PFSK-1 (cell line): ENCODE data around the gene ARL10.

Source experiments
- FOXP2 ChIP-seq: optimal IDR thresholded peaks from 2 replicates; pipeline ENCODE3; 2011; ENCODE audit warnings: borderline replicate concordance, control low read depth, inconsistent platforms; ENCODE audit not compliant: insufficient read depth; ENCODE audit errors: extremely low read length, extremely low read depth
- POLR2AphosphoS5 ChIP-seq: IDR thresholded peaks from 2 replicates; pipeline ENCODE4 v1.6.1; 2012; ENCODE audit warnings: low read depth, mild to moderate bottlenecking, control low read depth, low read length, moderate library complexity
- SIN3A ChIP-seq: IDR thresholded peaks from 2 replicates; pipeline ENCODE4 v1.6.1; 2012; ENCODE audit warnings: mild to moderate bottlenecking, low read length, moderate library complexity, borderline replicate concordance; ENCODE audit not compliant: insufficient read depth
- TAF1 ChIP-seq: IDR thresholded peaks from 2 replicates; pipeline ENCODE4 v1.6.1; 2012; ENCODE audit warnings: low read length, control low read depth, borderline replicate concordance; ENCODE audit not compliant: insufficient read depth
- TF ChIP-seq, protein P1 (sequence below), 2 experiments: IDR thresholded peaks; 2 replicates each; pipeline versions ENCODE4 v1.6.1 to v1.8.0; 2011 to 2012; ENCODE audit warnings: low read depth in 2 of 2, low read length in 2 of 2, control low read depth in 1 of 2, inconsistent platforms in 1 of 2, mild to moderate bottlenecking in 1 of 2, moderate library complexity in 1 of 2; ENCODE audit not compliant: insufficient read depth in 1 of 2

Gene ARL10

DNA sequence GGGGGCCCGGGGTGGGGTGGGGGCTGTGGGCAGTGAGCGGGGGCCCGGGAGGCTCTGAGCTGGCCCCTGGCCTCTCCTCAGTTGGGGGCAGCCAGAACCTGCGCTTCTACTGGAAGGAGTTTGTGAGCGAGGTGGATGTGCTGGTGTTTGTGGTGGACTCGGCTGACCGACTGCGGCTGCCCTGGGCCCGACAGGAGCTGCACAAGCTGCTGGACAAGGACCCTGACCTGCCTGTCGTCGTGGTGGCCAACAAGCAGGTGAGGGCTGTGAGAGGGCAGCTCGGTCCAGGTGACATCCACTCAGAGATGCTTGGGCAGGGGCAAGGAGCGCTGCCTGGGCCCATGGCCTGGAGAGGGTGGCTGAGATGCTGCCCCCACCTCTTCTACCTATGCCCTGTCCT lies 3.4 kb downstream of the ARL10 start:
- no peak for TF ChIP-seq POLR2AphosphoS5
- TF ChIP-seq, protein P1, sequence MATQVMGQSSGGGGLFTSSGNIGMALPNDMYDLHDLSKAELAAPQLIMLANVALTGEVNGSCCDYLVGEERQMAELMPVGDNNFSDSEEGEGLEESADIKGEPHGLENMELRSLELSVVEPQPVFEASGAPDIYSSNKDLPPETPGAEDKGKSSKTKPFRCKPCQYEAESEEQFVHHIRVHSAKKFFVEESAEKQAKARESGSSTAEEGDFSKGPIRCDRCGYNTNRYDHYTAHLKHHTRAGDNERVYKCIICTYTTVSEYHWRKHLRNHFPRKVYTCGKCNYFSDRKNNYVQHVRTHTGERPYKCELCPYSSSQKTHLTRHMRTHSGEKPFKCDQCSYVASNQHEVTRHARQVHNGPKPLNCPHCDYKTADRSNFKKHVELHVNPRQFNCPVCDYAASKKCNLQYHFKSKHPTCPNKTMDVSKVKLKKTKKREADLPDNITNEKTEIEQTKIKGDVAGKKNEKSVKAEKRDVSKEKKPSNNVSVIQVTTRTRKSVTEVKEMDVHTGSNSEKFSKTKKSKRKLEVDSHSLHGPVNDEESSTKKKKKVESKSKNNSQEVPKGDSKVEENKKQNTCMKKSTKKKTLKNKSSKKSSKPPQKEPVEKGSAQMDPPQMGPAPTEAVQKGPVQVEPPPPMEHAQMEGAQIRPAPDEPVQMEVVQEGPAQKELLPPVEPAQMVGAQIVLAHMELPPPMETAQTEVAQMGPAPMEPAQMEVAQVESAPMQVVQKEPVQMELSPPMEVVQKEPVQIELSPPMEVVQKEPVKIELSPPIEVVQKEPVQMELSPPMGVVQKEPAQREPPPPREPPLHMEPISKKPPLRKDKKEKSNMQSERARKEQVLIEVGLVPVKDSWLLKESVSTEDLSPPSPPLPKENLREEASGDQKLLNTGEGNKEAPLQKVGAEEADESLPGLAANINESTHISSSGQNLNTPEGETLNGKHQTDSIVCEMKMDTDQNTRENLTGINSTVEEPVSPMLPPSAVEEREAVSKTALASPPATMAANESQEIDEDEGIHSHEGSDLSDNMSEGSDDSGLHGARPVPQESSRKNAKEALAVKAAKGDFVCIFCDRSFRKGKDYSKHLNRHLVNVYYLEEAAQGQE (IDR thresholded peaks at IDR 0.05; ENCODE audit: insufficient read depth in 1 of 2, low read depth in 2 of 2, low read length in 2 of 2) = no peak
- no peak for TF ChIP-seq SIN3A
- TF ChIP-seq TAF1 = no peak
- no peak for TF ChIP-seq FOXP2

DNA sequence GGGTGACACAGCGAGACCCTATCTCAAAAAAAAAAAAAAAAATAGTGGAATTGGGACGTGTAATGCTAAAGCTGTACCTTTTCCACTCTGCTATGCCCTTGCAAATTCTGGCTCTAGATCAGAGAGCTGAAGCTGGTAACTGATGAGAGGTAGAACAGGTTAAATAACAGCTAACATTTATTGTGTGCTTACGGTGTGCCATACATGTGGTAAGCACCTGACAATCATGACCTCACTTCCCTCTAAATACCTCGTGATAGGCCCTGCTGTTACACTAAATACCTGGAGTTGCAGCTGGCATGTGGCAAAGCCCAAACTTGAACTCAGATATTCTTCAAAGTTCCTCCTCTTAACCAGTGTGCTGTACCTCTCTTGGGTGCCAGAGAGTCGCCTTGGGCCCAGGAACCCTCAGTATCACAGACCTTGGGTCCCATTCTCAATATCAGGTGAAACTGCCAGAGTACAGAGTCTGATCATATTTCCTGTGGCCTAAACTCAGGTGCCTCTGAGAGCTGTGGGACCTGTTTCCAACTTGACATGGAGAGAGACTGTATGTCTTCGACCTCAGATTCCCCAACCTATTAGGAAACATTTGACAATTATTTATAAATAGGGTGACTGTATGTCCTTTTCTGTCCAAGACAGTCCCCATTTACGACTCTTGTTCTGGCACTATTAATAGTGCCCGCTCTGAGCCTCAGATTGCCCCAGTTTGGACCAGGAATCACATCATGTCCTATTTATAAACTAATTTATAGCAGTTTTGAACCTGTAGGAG lies 4.8 kb downstream of the ARL10 start:
- TF ChIP-seq SIN3A = no peak

DNA sequence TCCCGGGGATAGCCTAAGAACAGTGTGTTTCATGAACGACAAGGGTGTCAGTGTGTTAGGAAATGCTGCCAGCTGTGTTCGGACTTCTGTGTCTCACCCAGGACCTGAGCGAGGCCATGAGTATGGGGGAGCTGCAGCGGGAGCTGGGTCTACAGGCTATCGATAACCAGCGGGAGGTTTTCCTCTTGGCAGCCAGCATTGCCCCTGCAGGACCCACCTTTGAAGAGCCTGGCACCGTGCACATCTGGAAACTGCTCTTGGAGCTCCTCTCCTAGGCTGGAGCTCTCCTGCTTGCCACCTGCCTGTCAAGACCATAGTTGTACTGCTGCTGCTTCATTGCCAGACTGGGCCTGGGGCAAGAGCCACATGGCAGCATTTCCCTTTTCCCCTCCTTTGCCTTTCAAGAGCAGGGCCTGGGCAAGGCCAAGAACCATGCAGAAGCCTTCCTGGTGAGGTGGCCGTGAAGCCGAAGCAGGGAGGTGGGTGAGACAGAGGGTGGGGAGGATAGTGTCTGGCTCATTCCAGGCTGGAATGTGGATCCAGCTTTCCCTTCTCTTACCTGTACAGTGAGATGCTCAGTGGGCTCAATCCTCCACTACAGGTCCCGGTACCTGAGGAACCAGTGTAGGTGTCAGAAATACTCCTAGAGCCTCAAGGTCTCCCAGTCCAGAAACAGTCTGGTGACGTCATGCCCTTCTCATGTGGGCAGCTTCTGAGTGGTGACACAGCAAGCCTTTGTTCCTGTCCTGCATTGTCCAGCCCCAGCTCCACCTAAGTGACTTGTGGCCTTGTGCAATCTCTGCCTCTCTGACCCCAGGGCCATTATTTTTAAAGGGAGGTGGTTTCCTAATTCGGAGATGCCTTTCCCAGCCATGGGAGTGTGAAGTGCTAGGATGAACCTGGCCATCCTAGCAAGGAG lies 6.6 kb downstream of the ARL10 start:
- TF ChIP-seq SIN3A = no peak
- TF ChIP-seq TAF1 = no peak
- TF ChIP-seq FOXP2 = no peak
- TF ChIP-seq, protein P1 (IDR thresholded peaks at IDR 0.05; ENCODE audit: insufficient read depth in 1 of 2, low read depth in 2 of 2, low read length in 2 of 2) = no peak
- TF ChIP-seq POLR2AphosphoS5 = no peak

DNA sequence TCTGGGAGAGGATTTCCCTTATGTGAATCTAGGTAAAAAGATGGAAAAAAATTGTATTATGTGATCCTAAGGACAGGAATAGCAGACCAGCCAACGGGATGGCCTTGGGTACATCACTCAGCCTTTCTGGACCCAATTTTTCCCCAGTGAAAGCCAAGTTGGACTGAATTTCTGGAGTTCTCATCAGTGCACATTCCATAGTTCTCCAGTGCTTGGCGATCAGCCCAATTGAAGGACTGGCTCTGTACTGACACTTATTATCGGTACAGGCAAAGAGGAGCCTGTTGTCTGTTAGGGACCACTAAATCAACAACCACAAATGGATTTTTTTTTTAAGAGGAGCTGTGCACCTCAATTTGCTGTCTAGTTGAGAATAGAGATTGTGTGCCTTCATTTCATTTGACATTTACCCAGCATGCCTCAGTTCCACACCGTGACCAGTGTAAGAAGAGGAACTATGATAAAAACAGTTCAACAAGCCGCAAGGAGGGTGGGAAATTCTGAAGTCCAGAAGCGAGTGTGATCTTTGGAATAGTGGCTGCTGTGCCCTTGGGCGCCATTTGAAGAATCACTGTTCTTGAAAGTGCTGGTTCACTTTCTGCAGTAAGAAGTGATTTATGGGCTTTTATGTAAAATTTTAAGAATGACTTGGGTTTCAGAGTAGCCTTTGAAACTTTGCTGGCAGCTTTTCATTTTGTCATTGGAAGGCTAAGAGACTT lies 8.0 kb downstream of the ARL10 start:
- TF ChIP-seq SIN3A = no peak
- TF ChIP-seq, protein P1 (IDR thresholded peaks at IDR 0.05; ENCODE audit: insufficient read depth in 1 of 2, low read depth in 2 of 2, low read length in 2 of 2) = no peak
- no peak for TF ChIP-seq FOXP2
- TF ChIP-seq POLR2AphosphoS5 = no peak
- TF ChIP-seq TAF1 = no peak

DNA sequence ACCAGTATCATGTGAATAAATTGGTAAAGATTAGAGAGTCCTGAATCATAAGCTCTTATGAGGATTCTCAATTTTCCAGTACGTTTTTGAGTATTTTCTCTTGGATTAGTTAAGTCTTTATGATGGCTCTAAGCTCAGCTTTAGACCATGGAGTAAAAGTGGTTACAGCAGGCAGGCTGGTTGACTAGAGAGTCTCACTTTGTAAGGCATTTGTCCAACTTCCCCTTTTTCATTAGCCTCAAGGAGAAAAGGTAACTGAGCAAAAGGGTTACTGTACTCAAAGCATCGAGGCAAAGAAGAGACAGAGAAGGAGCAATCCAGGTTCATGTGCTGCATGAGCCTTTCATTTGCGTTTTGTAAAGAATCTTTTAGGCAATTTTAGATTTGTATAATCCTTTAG lies 14.6 kb downstream of the ARL10 start:
- no peak for TF ChIP-seq SIN3A
- TF ChIP-seq POLR2AphosphoS5 = no peak

DNA sequence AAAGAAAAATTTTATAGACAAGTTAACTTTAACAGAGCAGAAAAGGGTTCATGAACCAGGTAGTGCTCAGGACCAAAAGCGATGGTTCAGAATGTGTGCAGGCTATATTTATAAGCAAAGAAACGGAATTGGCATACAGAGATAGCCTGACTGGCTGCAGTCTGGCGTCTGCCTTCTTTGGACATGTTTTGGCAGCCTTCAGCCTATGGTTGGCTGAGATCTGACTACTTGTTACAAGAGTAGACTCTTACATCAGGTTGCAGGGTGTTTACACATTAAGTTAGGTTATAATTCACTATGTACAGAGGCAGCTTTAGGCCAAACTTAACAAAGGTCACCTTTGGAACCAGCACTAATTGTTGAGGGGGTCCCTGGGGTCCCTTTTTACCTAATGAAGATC lies 16.1 kb downstream of the ARL10 start:
- TF ChIP-seq FOXP2 (no peak), POLR2AphosphoS5 (no peak), TAF1 (no peak), SIN3A (no peak)
- TF ChIP-seq, protein P1 (IDR thresholded peaks at IDR 0.05; ENCODE audit: insufficient read depth in 1 of 2, low read depth in 2 of 2, low read length in 2 of 2) = no peak
